ENCODE results near the gene NUP155.
"Not testable (repeated sequence)": the region's sequence is repeated elsewhere in the genome, so short reads cannot be mapped to it uniquely, and the experiment has no call there.

The NUP155 gene

DNA sequence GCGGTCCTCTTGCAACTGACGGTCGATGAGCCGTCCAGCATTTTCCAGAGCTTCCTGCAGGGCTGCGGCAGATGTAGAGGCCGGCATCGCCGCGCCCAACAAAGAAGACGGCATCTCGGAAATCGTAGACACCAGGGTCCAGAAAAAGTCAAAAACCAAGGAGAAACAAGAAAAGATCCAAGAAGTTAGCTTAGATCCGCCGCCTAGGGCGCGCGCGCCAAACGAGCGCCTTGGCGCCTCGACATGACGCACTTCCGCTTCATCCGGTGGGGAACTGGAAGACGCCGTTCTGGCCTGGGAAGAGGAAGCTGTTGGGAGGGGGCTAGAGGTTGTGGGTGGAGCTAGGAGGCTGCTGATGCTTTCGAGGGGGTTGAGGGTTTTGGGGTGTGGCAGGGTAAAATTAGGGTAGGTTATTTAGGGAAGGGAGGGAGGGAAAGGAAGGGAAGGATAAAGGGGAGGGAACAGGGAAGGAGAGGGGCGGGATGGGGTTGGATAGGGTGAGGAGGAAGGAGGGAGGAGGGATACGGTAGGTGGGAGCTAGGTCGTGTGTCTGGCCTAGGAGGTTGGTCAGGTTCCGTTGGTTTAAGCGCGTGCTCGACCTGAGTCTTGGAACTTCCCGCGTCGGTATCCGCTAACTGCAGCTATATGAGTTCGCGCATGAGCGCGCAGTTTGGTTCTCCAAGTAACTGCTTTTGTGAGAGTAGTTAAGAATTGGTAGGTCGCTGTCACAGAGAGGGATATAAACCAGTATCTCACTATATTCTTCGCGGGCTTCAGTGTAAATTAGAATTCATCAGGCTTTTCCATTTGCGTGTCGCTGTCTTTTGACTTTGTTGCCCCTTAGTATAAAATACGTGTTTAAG, at the start of gene NUP155:
Gene NUP155, minus strand, starts transcription at position 243 of the 863 bp plus-strand sequence. Its CDS starts 129 bp downstream, at position 114.
- DNase-seq: peak; percentile 98

DNA sequence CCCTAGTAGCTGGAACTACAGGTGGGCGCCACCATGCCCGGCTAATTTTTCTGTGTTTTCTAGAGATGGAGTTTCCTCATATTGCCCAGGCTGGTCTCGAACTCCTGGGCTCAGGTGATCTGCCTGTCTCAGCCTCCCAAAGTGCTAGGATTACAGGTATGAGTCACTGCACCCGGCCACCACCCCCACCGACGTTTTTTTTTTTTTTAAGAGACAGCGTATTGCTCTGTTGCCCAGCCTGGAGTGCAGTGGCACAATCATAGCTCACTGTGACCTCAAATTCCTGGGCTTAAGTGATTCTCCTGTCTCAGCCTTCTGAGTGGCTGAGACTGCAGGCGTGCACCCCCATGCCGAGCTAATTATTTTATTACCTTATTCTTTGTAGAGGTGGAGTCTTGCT, 46.4 kb upstream of the NUP155 start:
- DNase-seq: no peak

GRCh38 chr5:37415456-37415855, 44.5 kb upstream of the NUP155 start:
- DNase-seq: not testable (repeated sequence)

GRCh38 chr5:37412515-37412914, 41.6 kb upstream of the NUP155 start:
- no peak for DNase-seq

DNA sequence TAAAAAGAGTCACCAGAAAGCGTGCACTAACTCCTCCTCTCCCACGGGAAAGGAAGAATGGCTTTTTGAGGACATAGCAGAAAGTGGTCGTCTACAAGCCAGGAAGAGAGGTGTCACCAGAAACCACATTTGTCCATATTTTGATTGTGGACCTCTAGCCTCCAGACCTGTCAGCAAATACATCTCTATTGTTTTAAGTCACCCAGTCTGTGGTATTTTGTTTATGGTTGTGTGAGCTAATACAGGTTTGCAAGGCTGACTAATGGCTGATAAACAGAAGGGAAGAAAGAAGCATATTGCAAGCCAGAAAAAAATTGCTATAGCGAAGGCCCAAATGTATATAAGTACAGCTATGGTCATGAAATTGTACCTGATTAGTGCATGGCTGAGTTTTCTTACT, 29.6 kb upstream of the NUP155 start:
- no peak for DNase-seq

DNA sequence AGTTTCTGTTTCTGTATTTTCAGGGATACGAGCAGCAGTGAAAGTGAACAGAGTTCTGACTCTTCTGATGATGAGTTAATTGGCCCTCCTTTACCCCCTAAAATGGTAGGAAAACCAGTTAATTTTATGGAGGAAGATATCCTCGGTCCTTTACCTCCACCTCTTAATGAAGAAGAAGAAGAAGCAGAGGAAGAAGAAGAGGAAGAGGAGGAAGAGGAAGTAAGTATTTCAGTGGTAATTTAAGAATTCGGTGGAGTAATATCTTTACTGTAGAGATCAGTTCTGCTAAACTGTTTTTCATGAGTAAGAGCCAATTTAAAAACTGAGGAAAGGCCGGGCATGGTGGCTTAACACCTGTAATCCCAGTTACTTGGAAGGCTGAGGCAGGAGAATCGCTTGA, 25.4 kb upstream of the NUP155 start:
- DNase-seq: no peak

DNA sequence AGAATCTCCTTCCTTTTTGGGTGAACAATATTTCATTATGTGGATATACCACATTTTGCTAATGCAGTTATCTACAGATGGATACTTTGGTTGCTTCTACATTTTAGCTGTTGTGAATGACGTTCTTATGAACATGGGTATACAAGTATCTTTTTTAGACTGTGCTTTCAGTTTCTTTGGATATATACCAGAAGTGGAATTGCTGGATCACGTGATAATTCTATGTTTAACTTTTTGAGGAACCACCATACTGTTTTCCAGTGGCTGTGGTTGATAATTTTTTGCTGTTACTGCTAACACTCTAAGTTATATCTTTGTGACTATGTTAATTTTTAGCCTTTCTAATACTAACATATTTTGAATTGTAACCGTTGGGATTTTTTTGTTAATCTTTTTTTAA, 20.7 kb upstream of the NUP155 start:
- no peak for DNase-seq

- peak; percentile 72 for DNase-seq
Measured at GRCh38 chr5:37379100-37379628, 8.3 kb upstream of the NUP155 start, which contains the start of gene WDR70. Gene WDR70 (plus strand): TSS chr5:37379318. CDS start chr5:37379368, 50 bp downstream.

- not testable (repeated sequence) for DNase-seq
Measured at GRCh38 chr5:37378066-37378465, 7.2 kb upstream of the NUP155 start.

- DNase-seq: no peak
Measured at GRCh38 chr5:37375091-37375490, 4.2 kb upstream of the NUP155 start.

- no peak for DNase-seq
Measured at GRCh38 chr5:37370550-37370863, 399 bp downstream of the NUP155 start.

GRCh38 chr5:37355161-37355560, 15.7 kb downstream of the NUP155 start:
- no peak for DNase-seq

GRCh38 chr5:37342741-37343140, 28.2 kb downstream of the NUP155 start:
- DNase-seq: not testable (repeated sequence)

DNA sequence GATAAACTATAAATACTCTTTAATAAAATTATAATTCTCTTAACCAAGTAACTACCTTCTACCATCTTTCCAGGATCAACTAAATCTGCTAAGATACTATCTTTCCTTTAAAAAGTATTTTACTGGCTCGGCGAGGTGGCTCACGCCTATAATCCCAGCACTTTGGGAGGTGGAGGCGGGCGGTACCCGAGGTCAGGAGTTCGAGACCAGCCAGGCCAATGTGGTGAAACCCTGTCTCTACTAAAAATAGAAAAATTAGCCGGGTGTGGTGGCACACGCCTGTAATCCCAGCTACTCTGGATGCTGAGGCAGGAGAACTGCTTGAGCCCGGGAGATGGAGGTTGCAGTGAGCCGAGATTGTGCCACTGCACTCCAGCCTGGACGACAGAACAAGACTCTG, 36.2 kb downstream of the NUP155 start:
- not testable (repeated sequence) for DNase-seq

GRCh38 chr5:37326536-37326935, 44.4 kb downstream of the NUP155 start:
- no peak for DNase-seq

- no peak for DNase-seq
Measured at GRCh38 chr5:37323607-37324006, 47.3 kb downstream of the NUP155 start.

GRCh38 chr5:37319037-37319782, 51.7 kb downstream of the NUP155 start:
- no peak for DNase-seq

DNA sequence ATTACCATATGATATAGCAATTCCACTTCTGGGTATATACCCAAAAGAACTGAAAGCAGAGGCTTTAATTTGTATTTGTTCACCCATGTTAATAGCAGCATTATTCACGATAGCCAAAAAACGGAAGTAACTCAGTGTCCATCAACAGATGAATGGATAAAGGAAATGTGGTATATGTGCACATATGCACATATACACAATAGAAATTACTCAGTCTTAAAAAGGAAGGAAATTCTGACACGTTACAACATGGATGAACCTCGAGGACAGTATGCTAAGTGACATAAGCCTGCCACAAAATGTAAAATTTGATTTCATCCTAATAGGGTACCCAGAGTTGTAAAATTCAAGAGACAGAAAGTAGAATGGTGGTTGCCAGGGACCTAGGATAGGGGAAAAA, 54.9 kb downstream of the NUP155 start:
- no peak for DNase-seq

GRCh38 chr5:37310360-37310759, 60.5 kb downstream of the NUP155 start:
- DNase-seq: no peak

DNA sequence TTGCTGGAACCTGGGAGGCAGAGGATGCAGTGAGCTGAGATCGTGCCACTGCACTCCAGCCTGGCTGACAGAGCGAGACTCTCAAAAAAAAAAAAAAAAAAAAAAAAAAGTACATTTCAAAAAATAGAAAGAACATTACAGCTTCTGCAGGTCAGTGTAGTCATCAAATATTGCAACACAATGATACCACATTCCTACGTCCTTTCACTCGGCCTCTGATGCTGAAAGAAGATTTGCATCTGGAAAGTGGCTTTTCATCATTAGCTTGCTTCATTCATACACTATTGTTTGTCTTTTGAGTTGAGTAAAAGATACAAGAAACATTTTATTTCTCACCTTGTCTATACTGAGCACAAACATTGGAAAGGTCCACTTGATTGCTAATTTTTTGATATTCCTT, 62.1 kb downstream of the NUP155 start:
- DNase-seq: no peak

- no peak for DNase-seq
Measured at GRCh38 chr5:37304888-37305287, 66.0 kb downstream of the NUP155 start.

DNA sequence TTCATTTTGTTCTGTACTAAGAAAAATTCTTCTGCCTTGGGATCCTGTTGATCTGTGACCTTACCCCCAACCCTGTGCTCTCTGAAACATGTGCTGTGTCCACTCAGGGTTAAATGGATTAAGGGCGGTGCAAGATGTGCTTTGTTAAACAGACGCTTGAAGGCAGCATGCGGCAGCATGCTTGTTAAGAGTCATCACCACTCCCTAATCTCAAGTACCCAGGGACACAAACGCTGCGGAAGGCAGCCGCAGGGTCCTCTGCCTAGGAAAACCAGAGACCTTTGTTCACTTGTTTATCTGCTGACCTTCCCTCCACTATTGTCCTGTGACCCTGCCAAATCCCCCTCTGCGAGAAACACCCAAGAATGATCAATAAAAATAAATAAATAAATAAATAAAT, 74.6 kb downstream of the NUP155 start:
- not testable (repeated sequence) for DNase-seq

GRCh38 chr5:37283214-37283820, 87.6 kb downstream of the NUP155 start:
- no peak for DNase-seq

All from NCI-H510A treated with DMSO at 0.1 percent for 48 hours (cell line).